GM18526 (cell line): ENCODE data around the gene MYO3A.

Source experiments
- POLR2A ChIP-seq: IDR thresholded peaks from 3 replicates; pipeline ENCODE4 v1.6.1; 2011; ENCODE audit not compliant: insufficient read length; ENCODE audit errors: extremely low read depth

The MYO3A gene

GRCh38 chr10:26214551-26215395 is 280.7 kb downstream of the MYO3A start:
- TF ChIP-seq POLR2A = no peak

GRCh38 chr10:26215396-26215934 is 281.4 kb downstream of the MYO3A start:
- TF ChIP-seq POLR2A = no peak

GRCh38 chr10:26215935-26216584 is 282.0 kb downstream of the MYO3A start:
- no peak for TF ChIP-seq POLR2A

GRCh38 chr10:26216585-26217395 is 282.8 kb downstream of the MYO3A start, which contains the start of gene GAD2:
TSS of gene GAD2 (plus strand) at chr10:26216774. CDS start at chr10:26216810, 36 bp downstream.
- TF ChIP-seq POLR2A = no peak

- TF ChIP-seq POLR2A = no peak
Measured at GRCh38 chr10:26217396-26218086, 283.5 kb downstream of the MYO3A start.

GRCh38 chr10:26219676-26220075 is 285.6 kb downstream of the MYO3A start:
- no peak for TF ChIP-seq POLR2A

DNA sequence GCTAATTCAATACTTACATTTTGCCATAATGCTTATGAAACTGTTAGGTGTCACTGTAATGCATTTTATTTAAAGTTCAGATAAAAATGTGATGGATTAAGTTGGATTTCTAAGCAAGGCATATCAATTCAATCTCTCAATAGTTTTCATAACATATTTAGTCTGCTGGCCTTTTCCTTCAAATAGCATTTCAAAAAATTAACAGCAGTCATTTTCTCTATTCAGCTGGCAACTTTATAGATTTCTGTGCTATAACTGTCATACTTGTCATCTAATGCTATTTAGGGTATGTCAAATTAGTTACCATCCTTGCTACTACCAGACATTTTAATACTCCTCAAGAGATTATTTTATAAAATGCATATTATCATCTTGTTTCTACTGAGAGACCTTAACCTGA is 286.9 kb downstream of the MYO3A start:
- no peak for TF ChIP-seq POLR2A

- no peak for TF ChIP-seq POLR2A
Measured at GRCh38 chr10:26221541-26221940, 287.5 kb downstream of the MYO3A start.

GRCh38 chr10:26222563-26222962 is 288.5 kb downstream of the MYO3A start:
- no peak for TF ChIP-seq POLR2A

DNA sequence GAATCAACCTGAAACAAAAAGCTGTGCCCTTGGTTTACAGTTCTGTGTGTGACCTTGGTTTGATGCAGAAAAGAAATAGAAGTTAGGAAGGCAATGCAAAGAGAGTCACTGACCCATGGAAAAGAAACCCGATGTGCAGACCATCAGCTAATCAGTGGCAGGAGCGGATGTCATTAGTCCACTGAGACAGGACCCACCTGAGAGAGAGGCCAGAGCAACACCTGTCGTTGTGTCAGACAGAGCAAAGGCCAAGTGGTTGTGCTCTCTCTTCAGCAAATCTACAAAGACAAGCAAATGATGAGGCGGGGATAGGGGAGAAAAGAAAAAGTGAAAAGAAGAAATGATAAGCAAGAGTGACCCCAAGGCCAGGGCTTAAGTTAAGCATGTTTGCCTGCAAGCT is 291.3 kb downstream of the MYO3A start:
- no peak for TF ChIP-seq POLR2A

- no peak for TF ChIP-seq POLR2A
Measured at GRCh38 chr10:26227786-26228185, 293.8 kb downstream of the MYO3A start.

- TF ChIP-seq POLR2A = no peak
Measured at GRCh38 chr10:26232174-26232573, 298.1 kb downstream of the MYO3A start.

DNA sequence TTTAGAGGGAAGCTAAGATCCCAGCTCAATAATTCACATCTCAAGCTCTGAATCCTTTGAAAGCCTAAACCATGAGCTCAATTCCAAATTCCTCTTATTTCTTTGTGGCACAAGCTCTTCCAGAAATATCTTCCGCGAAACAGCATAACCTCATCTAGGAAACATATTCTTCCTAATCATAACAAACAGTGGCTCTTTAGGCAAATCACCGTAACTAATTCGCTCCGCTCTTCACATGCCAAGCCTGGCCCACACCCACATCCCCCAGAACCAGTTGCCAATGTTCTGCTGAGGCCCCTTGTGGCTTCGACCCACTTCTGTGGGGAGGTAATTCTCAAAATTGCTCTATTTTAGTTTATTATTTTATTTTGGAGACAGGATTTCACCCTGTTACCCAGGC is 301.7 kb downstream of the MYO3A start:
- TF ChIP-seq POLR2A = no peak

DNA sequence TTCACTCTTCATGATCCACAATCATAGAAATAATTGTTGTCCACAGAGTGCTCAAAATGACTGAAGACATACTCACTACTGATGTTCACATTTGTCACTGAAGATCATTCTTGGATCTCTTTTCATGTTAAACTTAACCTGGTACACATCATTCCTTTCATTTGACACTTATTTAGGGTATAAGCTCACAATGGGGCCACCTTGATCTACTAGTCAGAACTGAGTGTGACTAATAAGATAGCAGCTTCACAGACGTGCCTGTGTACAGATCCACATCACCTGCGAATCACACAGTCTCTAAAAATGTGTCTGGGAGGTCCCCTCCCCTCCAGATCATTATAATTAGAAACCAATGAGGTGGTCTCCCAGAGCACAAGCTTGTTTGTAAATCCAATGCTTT is 304.3 kb downstream of the MYO3A start:
- TF ChIP-seq POLR2A = no peak

GRCh38 chr10:26242706-26243350 is 308.8 kb downstream of the MYO3A start:
- no peak for TF ChIP-seq POLR2A

- no peak for TF ChIP-seq POLR2A
Measured at GRCh38 chr10:26243351-26243720, 309.3 kb downstream of the MYO3A start.
